NCI-H128 (cell line): Measurements from ENCODE around the gene ATXN10.

ENCODE experiments used
- DNase-seq: peaks from one replicate; lab custom pipeline; 2025; ENCODE audit not compliant: unreplicated experiment; lab: John Stamatoyannopoulos, UW

ATXN10 gene

GRCh38 chr22:45888221-45889092, 216.8 kb downstream of the ATXN10 start:
- no peak for DNase-seq

- no peak for DNase-seq
Observed at GRCh38 chr22:45889093-45889538, 217.5 kb downstream of the ATXN10 start.

GRCh38 chr22:45889539-45890350, 218.1 kb downstream of the ATXN10 start:
- no peak for DNase-seq

GRCh38 chr22:45890351-45890635, 218.7 kb downstream of the ATXN10 start:
- DNase-seq, result no peak

GRCh38 chr22:45891021-45891421, 219.4 kb downstream of the ATXN10 start:
- no peak for DNase-seq

GRCh38 chr22:45891471-45891995, 219.9 kb downstream of the ATXN10 start:
- DNase-seq, result no peak

GRCh38 chr22:45891996-45892621, 220.5 kb downstream of the ATXN10 start:
- no peak for DNase-seq

- no peak for DNase-seq
Observed at GRCh38 chr22:45892681-45893461, 221.2 kb downstream of the ATXN10 start.

GRCh38 chr22:45893516-45893915, 221.9 kb downstream of the ATXN10 start:
- DNase-seq, result no peak
